ENCODE results near the gene PANK1.

DNA sequence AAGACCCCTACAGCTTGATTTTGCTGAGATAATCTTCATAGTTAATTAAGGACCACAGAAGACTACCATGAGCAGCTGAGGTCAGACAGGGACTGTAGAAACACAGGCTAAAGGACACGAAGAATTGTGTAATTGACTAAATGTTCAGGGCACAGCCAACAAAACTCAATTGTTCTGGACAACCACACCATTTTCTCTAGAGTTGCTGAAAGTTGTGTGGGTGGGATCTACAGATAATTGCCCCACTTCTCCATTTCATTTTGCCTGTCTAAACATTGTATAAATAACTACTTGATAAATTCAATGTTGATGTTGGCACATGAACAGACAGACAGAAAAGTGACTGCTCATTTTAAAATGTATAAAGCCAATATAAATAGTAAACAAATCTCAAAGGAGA is 70.7 kb downstream of the PANK1 start:
- TF ChIP-seq EZH2 (optimal IDR thresholded peaks at IDR 0.05; ENCODE audit: low read depth, low read length) (no peak), EZH2phosphoT487 (IDR thresholded peaks at IDR 0.05; ENCODE audit: low read length) (no peak)
- TF ChIP-seq, protein P1, sequence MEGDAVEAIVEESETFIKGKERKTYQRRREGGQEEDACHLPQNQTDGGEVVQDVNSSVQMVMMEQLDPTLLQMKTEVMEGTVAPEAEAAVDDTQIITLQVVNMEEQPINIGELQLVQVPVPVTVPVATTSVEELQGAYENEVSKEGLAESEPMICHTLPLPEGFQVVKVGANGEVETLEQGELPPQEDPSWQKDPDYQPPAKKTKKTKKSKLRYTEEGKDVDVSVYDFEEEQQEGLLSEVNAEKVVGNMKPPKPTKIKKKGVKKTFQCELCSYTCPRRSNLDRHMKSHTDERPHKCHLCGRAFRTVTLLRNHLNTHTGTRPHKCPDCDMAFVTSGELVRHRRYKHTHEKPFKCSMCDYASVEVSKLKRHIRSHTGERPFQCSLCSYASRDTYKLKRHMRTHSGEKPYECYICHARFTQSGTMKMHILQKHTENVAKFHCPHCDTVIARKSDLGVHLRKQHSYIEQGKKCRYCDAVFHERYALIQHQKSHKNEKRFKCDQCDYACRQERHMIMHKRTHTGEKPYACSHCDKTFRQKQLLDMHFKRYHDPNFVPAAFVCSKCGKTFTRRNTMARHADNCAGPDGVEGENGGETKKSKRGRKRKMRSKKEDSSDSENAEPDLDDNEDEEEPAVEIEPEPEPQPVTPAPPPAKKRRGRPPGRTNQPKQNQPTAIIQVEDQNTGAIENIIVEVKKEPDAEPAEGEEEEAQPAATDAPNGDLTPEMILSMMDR (IDR thresholded peaks at IDR 0.05; ENCODE audit: low read length): no peak
